Measurements from ENCODE around the gene CALCOCO2. TPM values are rescaled to one million over a fixed set of nuclear protein-coding genes. Genes with fewer than 3 reads are reported as not detected.

The CALCOCO2 gene
- total and polyA plus RNA-seq, 2 of the 13 experiments (the other 11 are each of a cell fraction or from before 2014, with no cell fraction given), result 72.9 to 111 TPM

DNA sequence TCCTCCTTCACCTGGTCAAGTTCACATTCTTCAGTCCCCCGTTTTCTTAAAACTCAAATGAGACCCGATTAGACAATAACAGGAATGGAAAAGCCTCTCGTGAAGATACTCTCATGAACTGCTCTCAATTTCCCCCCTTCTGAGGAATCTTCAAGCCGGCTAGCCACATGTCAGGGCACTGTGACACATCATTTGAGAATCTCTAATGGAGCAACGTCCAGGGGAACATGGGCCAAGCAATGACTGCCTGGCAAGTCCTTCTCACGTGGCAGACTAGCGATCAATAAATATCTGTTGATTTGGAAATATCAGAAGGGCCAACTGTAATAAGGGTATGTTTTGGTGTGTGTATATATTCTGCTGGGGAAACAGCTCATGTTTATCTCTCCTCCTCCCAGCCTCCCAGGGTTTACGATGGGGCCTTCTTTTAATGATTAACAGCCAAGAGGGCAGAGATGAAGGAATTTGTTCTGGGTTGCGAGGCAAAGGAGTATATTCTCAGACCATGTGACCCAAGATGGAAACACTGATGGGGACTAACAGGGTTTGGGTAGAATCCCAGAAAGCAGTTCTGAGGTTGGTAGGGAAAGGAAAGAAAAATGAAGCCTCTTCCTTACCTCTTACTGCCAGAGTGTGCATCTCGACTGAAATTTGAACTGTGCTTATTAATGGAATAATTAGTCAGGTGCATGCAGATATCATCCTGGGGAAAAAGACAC lies 35.2 kb upstream of the CALCOCO2 start (continued):
- TF ChIP-seq, protein P1, sequence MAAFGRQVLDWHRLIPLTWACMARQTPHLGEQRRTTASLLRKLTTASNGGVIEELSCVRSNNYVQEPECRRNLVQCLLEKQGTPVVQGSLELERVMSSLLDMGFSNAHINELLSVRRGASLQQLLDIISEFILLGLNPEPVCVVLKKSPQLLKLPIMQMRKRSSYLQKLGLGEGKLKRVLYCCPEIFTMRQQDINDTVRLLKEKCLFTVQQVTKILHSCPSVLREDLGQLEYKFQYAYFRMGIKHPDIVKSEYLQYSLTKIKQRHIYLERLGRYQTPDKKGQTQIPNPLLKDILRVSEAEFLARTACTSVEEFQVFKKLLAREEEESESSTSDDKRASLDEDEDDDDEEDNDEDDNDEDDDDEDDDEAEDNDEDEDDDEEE (CRISPR knock-in tag; IDR thresholded peaks at IDR 0.05), result no peak
- TF ChIP-seq TSC22D2 (CRISPR knock-in tag; IDR thresholded peaks at IDR 0.05; ENCODE audit: borderline replicate concordance) (no peak), BHLHE40 (IDR thresholded peaks at IDR 0.05; ENCODE audit: low read length) (peak; percentile 97), RFX1 (IDR thresholded peaks at IDR 0.05) (peak; percentile 61; the same call in 1 of the 2 replicates), MAF1 (CRISPR knock-in tag; IDR thresholded peaks at IDR 0.05; ENCODE audit: borderline replicate concordance) (no peak), ZNF570 (CRISPR knock-in tag; IDR thresholded peaks at IDR 0.05; ENCODE audit: borderline replicate concordance) (no peak), SAFB2 (CRISPR knock-in tag; IDR thresholded peaks at IDR 0.05; ENCODE audit: borderline replicate concordance, low read depth) (no peak; the same call in 1 of the 2 replicates), CEBPB (IDR thresholded peaks at IDR 0.05; ENCODE audit: borderline replicate concordance, low read depth, low read length) (peak; percentile 94), SIN3A (IDR thresholded peaks at IDR 0.05; ENCODE audit: borderline replicate concordance, low read depth, low read length) (no peak), SRF (IDR thresholded peaks at IDR 0.05; ENCODE audit: low read depth, low read length) (peak; percentile 42; the same call in 1 of the 2 replicates), ZNF572 (CRISPR knock-in tag; IDR thresholded peaks at IDR 0.05) (no peak), ZNF7 (CRISPR knock-in tag; IDR thresholded peaks at IDR 0.05) (no peak), ZSCAN21 (CRISPR knock-in tag; IDR thresholded peaks at IDR 0.05; ENCODE audit: borderline replicate concordance) (no peak), ZNF136 (CRISPR knock-in tag; IDR thresholded peaks at IDR 0.05; ENCODE audit: low read depth) (0 out of 2 replicates have a peak, but pooled peaks have one; percentile 78), MYNN (CRISPR knock-in tag; IDR thresholded peaks at IDR 0.05; ENCODE audit: low read depth) (no peak), CC2D1A (CRISPR knock-in tag; IDR thresholded peaks at IDR 0.05) (no peak), FOXM1 (CRISPR knock-in tag; IDR thresholded peaks at IDR 0.05) (no peak), KLF11 (CRISPR knock-in tag; IDR thresholded peaks at IDR 0.05) (no peak), HES4 (CRISPR knock-in tag; IDR thresholded peaks at IDR 0.05; ENCODE audit: borderline replicate concordance) (no peak), ZNF17 (CRISPR knock-in tag; IDR thresholded peaks at IDR 0.05) (no peak)
- TF ChIP-seq, protein P2, sequence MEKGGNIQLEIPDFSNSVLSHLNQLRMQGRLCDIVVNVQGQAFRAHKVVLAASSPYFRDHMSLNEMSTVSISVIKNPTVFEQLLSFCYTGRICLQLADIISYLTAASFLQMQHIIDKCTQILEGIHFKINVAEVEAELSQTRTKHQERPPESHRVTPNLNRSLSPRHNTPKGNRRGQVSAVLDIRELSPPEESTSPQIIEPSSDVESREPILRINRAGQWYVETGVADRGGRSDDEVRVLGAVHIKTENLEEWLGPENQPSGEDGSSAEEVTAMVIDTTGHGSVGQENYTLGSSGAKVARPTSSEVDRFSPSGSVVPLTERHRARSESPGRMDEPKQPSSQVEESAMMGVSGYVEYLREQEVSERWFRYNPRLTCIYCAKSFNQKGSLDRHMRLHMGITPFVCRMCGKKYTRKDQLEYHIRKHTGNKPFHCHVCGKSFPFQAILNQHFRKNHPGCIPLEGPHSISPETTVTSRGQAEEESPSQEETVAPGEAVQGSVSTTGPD (CRISPR knock-in tag; IDR thresholded peaks at IDR 0.05), result peak; percentile 88
- TF ChIP-seq, protein P3, sequence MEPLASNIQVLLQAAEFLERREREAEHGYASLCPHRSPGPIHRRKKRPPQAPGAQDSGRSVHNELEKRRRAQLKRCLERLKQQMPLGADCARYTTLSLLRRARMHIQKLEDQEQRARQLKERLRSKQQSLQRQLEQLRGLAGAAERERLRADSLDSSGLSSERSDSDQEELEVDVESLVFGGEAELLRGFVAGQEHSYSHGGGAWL (CRISPR knock-in tag; IDR thresholded peaks at IDR 0.05), result no peak
- TF ChIP-seq, protein P4, sequence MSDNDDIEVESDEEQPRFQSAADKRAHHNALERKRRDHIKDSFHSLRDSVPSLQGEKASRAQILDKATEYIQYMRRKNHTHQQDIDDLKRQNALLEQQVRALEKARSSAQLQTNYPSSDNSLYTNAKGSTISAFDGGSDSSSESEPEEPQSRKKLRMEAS (IDR thresholded peaks at IDR 0.05), result peak; percentile 95
- TF ChIP-seq, protein P5, sequence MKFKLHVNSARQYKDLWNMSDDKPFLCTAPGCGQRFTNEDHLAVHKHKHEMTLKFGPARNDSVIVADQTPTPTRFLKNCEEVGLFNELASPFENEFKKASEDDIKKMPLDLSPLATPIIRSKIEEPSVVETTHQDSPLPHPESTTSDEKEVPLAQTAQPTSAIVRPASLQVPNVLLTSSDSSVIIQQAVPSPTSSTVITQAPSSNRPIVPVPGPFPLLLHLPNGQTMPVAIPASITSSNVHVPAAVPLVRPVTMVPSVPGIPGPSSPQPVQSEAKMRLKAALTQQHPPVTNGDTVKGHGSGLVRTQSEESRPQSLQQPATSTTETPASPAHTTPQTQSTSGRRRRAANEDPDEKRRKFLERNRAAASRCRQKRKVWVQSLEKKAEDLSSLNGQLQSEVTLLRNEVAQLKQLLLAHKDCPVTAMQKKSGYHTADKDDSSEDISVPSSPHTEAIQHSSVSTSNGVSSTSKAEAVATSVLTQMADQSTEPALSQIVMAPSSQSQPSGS (CRISPR knock-in tag; IDR thresholded peaks at IDR 0.05), result peak; percentile 56; the same call in 1 of the 2 replicates
- TF ChIP-seq, protein P6, sequence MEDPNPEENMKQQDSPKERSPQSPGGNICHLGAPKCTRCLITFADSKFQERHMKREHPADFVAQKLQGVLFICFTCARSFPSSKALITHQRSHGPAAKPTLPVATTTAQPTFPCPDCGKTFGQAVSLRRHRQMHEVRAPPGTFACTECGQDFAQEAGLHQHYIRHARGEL (CRISPR knock-in tag; IDR thresholded peaks at IDR 0.05), result no peak
- TF ChIP-seq, protein P7, sequence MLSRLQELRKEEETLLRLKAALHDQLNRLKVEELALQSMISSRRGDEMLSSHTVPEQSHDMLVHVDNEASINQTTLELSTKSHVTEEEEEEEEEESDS (CRISPR knock-in tag; IDR thresholded peaks at IDR 0.05; ENCODE audit: borderline replicate concordance), result no peak
